Activated T-helper 1 cell treated with anti-CD3 and anti-CD28 coated beads, Interleukin-2, amount 50 U/mL, for 16 hours (primary cell): Measurements from ENCODE around the gene CABYR.

Experiments used
- DNase-seq, 2 donors: peaks; one replicate each; pipeline ENCODE4 v3.0.0-alpha.2; 2020; ENCODE audit warnings: low read depth in 1 of 2, low spot score in 1 of 2

The CABYR gene

GRCh38 chr18:24189007-24189528 is 50.2 kb downstream of the CABYR start:
- DNase-seq = no peak

DNA sequence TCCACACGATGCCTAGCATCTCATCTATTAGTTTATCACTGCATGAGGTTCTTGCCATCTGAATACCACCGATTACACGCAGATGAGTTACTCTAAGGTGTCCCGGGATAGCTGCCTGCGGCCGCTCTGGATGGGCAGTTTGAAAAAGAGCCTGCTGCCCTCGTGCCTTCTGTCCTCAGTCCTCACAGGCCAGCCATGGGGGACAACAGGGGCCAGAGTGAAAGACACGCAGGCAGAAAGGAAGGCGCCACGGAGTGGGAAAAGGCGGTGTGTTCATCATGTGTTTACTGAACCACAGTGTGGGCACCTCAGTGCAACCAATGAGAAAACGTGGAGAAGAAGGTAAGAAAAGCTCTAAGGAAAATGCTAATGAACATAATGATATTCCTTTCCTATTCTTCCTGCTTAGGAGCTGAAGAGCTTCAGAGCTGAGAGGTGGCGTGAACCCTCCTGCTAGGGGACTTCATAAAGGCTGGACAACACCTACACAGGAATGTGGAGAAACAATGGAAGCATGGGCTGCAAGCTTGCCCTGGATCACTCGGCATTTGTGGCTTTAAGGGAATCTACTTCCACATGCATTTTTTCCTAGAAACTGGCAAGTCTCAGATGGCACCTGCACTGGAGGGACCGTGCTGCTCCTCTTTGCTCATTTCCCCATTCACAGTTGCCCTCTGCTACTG is 50.9 kb downstream of the CABYR start:
- DNase-seq = no peak

DNA sequence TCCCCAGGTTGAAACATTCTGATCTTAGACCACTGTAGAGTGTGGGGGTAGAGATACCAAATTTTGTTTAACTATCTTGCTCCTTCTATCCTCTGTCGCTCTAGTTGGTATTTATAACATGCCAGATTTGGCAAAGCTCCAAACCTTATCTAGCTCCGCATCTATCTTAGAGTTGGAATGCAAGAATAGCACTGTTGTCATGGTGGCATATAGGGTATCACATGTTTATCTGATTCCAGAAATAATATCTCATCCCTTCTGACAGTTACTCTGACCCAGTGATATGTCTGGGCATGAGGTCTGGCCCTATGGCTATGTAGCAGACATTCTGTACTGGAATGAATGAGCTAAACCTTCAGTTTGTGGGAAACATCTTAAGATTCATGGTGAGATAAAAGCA is 51.7 kb downstream of the CABYR start:
- DNase-seq = no peak

DNA sequence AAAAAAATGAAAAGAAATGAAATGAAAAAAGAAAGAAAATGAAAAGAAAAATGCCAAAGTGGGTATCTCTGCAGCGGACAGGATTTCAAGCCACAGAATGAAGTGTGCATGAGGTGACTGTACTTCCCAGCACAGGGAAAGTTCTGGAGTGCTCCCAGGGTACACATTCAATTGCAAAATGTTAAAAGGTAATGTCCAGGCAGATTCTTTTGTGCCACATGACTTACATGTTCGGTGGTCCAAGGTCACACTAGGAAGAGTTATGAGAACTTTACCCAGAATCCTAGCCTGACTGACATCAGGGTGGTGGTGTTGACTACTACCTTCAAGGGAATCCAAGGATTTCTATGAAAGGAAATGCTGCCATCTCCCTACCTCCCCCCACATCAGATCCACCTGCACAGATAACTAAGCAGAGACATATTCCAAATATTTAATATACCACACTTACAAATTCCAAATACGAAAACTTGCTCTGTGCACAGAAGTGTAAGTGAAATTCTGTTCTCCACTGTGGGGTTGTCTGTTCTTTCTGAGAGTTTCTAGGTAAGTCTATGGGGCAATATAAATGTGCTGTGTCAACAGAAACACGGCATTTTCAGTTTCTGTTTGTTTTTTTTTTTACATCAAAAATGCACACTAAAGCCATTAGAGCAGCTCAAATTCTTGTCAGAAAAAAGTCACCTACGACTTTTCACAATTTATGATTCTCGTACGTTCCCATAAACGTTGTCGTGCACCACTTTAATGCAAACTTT is 56.6 kb downstream of the CABYR start:
- no peak for DNase-seq

DNA sequence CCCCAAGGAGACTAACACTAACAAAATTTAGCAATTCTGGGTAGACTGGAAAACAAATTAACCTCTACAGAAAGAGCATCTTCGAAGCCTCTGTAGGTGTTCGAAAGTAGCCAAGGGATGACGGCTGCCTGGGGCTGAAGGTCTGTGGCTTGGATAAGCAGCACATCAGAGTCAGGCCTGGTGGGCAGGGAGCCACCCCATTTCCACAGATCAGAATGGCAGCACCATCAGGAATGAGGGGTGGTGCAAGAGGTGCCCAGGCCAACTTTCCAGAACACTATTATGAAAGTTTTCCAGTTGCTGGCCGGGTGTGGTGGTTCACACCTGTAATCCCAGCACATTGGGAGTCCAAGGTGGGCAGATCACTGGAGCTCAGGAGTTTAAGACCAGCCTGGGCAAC is 57.9 kb downstream of the CABYR start:
- DNase-seq = no peak

DNA sequence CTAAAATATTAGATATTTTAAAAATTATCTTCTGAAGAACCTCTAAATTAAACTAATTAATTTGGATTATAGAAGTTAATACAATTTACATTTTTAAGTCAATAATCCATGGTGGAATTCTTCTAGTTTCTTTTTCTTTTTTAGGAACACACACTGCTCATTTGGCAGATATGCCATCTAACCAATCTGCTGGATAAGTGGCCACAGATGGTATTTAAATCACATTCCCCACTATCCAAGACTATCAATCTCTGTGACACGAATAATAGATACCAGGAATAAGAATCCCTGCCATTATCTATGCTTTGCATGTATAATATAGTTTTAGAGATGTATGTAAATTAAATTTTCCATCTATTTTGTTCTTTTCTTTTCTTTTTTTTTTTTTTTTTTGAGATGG is 58.5 kb downstream of the CABYR start:
- DNase-seq = no peak

DNA sequence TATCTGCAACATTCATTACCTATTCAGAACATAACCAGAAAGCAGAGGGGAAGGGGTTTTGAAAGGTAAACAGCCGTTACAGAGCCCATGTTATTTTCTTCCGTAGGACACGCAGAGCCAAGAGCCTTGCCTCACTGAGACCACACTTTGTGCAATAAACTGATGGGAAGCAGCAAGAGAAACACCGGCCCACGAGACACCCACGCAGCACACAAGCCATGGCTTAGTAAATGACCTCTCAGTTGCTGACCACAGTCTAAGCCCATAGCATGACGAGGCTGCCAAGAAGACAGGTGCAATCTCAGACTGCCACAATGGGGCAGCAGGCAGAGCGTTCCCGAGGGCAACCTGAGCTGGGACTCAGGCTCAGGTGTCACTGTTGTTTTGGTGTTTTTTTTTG is 59.6 kb downstream of the CABYR start:
- DNase-seq = no peak

GRCh38 chr18:24199372-24199962 is 60.6 kb downstream of the CABYR start:
- DNase-seq = no peak

GRCh38 chr18:24200494-24201290 is 61.8 kb downstream of the CABYR start:
- no peak for DNase-seq

DNA sequence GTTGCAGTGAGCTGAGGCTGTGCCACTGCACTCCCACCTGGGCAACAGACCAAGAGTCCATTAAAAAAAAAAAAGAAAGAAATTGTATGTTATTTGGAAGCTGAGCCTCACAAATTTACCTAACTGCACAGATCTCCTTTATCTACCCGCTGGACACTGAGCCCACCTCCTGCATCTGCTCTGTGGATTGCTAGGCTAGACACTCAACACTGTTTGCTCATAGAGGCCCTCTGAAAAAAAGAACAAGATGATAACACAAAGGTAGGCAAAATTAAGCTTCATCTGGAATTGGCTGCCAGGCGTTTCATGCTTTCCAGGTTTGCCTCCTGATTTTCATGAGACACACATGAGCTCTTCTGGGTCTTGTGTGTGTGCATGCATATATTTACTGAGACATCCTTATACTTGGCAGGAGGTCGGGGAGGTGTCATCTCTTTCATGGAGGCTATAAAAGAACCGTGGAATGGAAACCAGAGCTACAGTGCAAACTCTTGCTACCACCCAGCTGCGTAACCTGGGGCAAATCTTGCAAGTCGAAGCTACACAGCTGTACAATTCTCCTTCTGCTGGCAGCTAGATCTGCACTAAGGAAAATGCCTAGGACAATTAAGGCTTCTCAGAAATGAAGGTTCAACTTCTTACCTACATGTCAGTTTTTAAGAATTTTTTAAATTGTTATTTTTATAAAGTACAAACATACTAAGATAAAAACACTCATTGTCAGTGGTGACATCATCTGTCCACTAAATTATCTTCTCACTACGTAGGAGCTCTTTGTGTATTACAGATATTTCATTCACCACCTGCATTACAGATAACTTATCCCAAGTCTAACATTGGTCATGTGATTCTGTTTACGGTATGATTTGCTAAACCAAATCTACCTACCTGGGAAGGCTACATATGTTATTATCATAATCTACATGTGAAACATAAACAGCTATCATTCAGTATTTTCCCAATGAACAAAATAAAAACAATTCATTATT is 63.1 kb downstream of the CABYR start:
- no peak for DNase-seq

GRCh38 chr18:24204904-24205303 is 66.0 kb downstream of the CABYR start:
- DNase-seq = no peak

DNA sequence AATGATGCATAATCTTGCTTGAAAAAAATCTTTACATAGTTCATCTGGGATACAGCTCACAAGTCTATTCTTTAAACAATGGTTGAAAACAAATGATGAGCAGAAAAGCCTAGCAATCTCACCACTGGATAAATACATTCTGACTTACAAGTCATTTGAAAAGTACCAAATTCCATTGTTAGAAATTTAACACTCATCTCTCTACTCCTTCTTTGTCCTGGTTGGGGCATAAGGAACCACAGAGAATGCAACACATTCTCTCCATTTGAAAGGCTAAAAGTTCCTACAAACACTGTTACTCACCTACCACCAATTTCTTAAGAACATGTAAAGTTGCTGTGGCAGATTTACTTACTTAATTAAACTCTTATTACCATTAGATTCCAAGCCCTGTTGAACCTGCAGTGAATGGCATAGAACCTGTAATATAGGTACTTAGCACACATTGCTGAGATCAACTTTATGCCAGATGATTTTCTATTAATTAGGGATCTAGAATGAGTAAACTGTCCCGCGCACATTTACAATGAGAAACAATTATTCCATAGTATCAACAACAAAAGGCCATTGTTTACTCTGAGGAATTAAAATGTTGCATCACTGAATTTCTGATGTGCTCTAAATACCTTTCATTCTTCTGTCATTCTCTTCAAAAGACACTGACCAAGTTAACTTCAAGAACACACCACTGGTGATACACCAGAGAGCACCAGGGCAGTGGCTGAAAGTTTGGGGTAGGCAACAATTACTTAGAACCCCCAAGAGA is 69.6 kb downstream of the CABYR start:
- DNase-seq = no peak

- DNase-seq = no peak
Observed at GRCh38 chr18:24209558-24209957, 70.7 kb downstream of the CABYR start.
